HG03565 (cell line): ENCODE data around the gene CEP97.
A peak's percentile ranks its signal among the peaks of the same experiment; 100 is the strongest.
"Not testable (repeated sequence)": the region's sequence is repeated elsewhere in the genome, so short reads cannot be mapped to it uniquely, and the experiment has no call there.

ENCODE experiments used
- ATAC-seq: cut with Tn5 transposase; IDR thresholded peaks from one replicate; pipeline ENCODE4 v1.9.1; 2021; ENCODE audit warnings: mild to moderate bottlenecking, moderate library complexity; ENCODE audit not compliant: unreplicated experiment

CEP97 gene

DNA sequence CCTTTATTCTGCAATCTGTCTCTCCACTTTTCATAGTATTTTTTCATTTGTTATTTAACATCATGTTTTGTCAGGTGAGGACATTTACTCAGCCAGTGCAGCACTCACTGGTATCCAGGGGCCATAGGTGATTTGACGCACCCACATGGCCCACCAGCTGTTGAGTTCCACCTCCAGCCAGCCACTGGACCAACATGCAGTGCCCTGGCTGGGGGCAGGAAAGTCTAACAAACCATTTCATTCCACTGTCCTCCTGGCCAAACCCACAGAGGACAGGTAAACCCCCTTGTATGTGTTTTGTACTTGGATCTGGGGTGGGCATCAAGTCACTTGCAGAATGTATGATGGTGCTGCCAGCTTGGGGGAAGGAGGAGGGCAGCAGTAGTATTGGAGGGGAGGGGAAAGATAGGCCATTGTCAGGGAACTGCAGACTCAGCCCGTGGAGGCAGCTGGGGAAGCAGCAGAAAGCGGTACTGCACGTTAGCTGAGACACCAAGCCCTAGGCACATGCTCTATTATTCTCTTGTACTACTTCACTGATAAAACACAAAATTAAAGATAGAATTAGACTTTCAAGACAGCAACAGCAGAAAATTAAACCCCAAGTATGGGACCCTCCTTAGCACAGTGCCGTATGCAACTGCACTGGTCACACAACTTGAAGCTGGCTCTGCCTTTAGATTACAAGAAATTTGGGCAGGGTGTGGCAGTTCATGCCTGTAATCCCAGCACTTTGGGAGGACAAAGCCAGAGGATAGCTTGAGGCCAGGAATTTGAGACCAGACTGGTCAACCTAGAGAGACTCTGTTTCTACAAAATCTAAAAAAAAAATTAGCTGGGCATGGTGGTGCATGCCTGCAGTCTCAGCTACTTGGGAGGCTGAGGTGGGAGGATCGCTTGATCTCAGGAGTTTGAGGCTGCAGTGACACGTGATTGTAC is 22.4 kb upstream of the CEP97 start:
- no peak for ATAC-seq

DNA sequence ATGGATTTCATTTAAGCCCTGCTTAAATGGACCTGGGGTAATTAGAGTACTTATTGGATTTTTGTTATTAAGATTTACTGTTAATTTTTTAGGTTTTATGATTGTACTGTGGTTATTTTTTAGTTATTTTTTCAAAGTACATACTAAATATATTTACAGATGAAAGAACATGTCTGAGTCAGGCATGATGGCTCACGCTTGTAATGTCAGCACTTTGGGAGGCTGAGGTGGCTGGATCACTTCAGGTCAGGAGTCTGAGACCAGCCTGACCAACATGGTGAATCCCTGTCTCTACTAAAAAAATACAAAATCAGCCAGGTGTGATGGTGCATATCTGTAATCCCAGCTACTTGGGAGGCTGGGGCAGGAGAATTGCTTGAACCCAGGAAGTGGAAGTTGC is 21.7 kb upstream of the CEP97 start:
- no peak for ATAC-seq

DNA sequence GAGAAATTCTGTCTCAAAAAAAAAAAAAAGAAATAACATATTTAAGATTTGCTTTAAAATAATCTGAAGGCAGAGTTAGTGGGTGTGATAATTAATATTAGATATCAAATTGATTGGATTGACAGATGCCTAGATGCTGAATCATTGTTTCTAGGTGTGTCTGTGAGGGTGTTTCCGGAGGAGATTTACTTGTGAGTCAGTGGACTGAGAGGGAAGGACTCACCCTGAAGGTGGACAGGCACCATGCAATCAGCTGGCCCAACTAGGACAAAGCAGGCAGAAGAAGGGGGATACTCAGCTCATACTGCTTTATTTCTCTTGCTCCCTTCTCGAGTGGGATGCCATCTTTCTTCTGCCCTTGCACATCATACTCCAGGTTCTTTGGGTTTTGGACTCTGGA is 21.2 kb upstream of the CEP97 start:
- ATAC-seq, result no peak

DNA sequence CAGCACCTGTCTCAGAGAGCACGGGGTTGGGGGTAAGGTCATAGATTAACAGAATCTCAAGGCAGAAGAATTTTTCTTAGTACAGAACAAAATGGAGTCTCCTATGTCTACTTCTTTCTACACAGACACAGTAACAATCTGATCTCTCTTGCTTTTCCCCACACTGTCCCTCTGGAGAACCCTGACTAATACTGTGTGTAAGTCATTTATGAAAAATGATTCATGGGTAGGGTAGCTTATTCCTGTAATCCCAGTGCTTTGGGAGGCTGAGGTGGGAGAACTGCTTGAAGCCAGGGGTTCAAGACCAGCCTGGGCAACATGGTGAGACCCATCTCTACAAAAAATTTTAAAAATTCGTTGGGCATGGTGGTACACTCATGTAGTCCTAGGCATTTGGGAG is 19.8 kb upstream of the CEP97 start:
- ATAC-seq, result not testable (repeated sequence)

DNA sequence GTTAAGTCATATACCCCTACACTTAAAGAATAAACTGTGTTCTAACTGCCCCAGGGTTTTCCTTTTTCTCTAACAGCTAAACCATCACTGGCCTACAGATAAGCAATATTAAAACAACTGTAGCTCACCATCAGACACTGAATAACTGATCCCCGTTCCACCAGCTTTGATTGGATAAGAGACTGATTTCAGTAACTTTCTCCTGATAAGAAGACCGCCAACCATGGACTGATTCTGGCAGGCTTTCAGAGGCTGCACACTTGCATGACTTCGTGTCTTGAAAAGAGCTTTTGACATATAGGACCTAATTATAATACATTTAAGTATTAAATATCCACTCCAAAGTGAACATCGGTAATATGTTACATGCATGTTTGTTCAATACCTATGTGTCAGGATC is 15.3 kb upstream of the CEP97 start:
- ATAC-seq, result no peak

DNA sequence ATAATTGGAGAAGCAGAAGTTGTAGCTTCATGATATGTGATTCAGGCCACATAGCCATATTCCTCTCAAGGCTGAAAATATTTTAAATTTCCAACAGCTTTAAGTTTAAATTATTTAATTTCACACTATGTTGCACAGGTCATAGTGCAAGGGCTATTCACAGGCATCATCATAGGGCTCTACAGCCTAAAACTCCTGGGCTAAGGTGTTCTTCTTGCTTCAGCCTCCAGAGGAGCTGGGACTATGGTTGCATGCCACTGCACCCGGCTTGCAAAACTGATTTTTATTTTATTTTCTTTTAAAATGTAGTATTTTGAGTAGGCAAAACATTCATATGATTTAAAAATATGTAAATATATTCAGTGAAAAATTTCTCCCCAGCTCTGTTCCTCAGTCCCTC is 6.0 kb upstream of the CEP97 start:
- ATAC-seq, result no peak

DNA sequence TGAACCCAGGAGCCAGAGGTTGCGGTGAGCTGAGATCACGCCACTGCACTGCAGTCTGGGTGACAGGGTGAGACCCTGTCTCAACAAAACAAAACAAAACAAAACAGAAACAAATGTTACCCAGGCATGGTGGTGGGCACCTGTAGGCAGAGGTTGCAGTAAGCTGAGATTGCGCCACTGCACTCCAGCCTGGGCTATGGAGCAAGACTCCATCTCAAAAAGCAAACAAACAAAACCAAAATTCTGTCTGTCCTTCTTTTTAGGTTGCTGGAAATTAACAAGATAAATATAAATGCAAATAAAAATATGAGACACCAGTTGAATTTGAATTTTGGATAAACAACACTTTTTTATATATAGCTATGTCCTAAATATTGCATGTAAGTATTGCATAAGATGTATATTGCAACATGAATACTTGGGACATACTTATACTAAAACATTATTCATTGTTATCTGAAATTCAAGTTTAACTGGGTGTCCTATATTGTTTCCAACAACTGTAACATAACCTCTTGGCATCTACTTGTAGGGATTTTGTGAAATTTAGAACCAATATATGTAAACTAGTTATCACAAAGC is 4.7 kb upstream of the CEP97 start:
- no peak for ATAC-seq

DNA sequence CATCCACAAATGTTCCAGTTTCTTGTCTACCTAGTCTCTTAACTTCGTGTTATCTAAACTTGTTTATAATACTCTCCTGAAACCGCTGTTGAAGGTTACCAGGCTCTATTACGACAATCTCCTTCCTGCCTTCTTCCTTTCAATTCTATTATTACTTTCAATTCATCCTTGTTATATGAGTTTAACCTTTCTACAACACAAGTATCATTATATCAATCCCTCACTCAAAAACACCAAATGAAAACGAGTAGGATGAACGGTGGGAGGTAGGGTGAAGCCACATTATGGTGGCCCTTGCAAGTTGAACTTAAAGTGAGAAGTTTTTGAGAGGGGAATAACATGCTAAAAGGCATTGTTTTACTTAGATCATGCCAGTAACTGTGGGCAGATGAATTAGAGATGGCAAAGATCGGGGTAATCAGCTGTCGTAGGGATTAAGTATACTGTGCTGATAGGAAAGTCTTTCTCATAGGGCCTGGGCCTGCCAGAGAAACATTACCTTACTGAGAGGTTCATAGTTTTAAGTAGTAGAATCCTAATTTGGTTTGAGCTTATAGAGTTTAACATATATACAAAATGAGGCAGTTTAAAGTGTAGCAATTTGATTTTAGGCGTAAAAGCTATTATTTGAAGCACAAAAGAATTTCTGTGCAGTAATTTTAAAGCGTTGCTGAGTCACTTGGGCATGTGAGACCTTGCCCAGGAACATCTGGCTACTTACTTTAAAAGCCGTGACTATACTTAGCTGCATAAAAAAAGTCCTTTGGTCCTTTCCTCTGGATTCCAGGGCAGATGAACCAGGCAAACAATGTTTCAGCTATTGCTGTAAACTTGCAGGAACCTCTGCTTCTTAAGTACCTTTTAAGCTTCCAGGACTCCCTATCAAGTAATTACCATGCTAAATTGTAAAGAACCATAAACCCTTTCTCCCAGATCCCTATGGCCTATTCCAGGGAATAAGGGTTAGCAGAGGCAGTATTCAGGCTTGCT is 3.3 kb upstream of the CEP97 start:
- ATAC-seq, result no peak

DNA sequence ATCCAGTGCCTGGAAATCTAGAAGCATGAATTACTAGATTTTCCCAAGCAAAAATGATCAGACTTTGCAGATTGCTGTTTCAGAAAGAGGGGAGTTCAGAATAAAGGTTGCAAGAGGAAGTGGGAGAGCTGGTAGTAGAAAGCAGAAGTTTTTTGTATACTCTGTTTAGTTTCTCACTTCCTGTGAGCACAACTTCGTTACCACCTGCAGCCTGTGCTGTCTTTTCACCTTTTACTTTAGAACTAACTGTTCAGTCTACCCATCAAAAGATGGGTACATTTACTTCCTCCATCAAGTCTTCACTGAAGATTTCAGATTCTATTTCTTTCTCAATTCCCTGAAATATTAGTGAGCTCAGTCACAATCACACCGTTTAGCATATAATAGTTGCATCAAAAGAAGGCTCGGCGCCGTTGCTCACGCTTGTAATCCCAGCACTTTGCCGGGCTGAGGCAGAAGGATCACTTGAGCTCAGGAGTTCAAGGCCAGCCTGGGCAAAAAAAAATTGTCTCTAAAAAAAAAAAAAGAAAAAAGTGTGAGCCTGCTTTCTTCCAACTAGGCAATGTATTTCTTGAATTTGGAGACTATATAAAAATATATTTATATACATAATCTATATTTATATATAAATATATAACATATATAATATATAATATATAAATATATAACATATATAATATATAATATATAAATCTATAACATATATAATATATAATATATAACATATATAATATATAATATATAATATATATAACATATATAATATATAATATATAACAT is 1.8 kb upstream of the CEP97 start:
- ATAC-seq, result peak; percentile 53

DNA sequence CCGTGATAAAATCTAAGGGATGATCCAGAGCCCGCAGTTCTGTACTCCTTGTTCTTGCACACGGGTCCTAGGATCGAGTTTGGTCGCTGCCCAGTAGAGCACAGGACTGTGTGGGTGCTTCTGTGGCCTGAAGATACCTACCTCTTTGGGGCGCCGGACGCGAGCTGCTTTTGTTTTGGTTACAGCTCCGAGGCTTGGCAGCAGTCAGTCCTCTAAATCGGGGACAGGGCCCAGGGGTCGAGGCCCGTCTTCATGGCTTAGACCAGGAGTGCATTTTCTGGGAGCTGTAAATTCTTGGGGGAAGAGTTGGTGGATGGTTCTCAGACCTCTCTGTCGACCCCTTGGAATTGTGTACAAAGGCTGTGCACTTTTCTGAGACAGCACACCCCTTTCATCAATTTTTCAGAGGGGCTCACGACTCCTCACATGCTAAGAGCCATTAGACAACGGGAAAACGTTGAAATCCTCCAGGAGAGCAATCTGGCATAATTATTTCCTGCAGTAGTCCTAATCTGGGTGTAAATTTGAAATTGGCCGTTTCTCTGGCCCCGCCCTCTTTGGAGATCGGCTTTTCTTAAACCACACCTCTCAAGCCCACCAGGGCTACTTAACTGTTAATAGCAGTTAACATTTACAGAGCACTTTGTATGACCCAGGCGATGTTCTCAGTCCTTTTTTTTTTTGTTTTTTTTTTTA is 928 bp downstream of the CEP97 start:
- ATAC-seq, result peak; percentile 3

DNA sequence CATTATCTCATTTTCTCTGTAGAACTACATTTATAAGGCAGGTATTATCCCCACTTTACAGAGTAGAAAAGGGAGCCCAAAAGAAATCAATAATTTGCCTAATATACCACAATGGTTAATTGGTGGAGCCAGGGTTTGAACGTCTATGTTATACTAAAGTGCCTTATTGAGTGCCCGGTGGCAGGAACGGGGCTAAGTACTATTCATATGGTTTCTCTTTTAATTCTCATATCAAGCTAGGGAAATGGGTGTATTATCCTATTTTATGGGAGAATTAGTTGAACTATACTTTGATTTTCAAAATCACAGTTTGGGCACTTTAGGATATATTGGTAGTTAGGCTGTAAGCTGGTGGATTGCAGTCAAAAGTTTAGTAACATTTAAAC is 1.5 kb downstream of the CEP97 start:
- no peak for ATAC-seq

DNA sequence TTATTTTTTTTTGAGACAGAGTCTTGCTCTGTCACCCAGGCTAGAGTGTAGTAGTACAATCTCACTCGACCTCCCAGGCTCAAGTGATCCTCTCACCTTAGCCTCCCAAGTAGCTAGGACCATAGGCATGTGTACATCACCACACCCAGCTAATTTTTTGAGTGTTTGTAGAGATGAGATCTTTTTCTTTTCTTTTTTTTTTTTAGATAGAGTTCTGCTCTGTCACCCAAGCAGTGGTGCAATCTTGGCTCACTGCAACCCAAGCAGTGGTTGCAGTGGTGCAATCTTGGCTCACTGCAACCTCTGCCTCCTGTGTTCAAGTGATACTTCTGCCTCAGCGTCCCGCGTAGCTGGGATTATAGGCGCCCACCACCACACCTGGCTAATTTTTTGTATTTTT is 5.2 kb downstream of the CEP97 start:
- no peak for ATAC-seq

DNA sequence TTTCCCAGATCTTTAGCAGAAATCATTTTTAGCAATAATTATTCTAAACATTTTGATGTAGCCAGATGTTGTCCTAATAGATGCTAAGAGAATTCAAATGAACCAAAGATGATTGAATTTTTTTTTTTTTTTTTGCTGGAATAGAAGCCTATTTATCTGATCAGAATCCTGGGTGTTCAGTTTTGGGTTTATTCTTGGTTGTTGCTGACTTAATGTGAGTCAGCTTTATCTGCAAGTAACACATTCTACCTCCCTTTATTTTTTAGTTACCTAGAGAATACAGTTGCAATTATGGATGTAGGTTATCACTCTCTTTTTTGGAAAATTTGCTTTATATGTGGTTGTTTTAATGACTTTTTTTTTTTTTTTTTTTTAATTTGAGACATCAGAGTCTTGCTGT is 6.4 kb downstream of the CEP97 start:
- ATAC-seq, result no peak

DNA sequence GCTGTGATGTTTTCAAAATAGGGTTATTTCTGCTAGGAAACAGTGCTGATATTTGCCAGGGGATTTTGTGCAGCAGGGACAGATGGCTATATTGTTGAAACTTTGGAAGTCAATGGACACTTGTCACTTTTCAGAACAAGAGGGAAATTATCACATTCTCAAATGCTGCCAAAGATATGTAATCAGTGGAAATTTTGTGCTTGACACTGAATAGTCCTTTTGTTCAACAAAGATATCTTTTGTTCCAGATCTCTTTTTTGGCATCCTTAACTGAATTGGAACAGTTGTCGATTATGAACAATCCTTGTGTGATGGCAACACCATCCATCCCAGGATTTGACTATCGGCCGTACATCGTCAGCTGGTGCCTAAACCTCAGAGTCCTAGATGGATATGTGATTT is 7.8 kb downstream of the CEP97 start:
- no peak for ATAC-seq

DNA sequence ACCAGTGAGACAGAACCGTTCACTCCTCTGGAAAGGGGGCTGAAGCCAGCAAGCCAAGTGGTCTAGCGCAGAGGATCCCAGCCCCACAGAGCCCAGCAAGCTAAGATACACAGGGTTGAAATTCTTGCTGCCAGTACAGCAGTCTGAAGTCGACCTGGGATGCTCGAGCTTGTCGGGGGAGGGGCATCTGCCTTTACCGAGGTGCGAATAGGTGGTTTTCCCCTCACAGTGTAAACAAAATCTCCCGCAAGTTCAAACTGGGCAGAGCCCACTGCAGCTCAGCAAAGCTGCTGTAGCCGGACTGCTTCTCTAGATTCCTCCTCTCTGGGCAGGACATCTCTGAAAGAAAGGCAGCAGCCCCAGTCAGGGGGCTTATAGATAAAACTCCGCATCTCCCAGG is 11.4 kb downstream of the CEP97 start:
- no peak for ATAC-seq

DNA sequence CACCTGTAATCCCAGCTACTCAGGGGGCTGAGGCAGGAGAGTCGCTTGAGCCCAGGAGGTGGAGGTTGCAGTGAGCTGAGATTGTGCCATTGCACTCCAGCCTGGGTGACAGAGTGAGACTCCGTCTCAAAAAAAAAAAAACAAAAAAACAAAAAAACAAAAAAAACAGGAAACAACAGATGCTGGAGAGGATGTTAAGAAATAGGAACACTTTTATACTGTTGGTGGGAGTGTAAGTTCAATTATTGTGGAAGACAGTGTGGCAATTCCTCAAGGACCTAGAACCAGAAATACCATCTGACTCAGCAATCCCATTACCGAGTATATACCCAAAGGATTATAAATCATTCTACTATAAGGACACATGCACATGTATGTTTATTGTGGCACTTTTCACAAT is 17.5 kb downstream of the CEP97 start:
- not testable (repeated sequence) for ATAC-seq

DNA sequence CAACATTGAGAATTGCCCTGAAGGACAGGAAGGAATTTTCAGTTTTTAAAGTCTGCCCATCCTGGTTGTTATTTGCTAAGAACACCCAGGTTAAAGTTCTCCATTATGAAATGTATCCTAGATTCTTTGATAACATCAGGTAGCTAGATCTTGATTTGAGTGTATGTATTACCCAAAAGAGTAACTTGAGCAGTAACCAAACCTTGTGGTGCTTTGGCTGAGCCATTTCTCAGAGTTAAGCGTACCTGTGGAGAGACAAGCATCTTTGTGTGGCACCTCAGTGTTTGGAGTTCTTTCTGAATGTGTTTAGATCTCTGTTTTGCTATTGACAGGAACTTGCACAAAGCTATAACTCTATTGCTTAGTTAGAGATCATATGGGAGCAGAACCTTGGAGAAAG is 20.4 kb downstream of the CEP97 start:
- no peak for ATAC-seq

DNA sequence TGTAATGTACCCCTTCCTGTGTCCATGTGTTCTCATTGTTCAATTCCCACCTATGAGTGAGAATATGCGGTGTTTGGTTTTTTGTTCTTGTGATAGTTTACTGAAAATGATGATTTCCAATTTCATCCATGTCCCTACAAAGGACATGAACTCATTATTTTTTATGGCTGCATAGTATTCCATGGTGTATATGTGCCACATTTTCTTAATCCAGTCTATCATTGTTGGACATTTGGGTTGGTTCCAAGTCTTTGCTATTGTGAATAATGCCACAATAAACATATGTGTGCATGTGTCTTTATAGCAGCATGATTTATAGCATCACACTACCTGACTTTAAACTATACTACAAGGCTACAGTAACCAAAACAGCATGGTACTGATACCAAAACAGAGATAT is 21.5 kb downstream of the CEP97 start:
- not testable (repeated sequence) for ATAC-seq

DNA sequence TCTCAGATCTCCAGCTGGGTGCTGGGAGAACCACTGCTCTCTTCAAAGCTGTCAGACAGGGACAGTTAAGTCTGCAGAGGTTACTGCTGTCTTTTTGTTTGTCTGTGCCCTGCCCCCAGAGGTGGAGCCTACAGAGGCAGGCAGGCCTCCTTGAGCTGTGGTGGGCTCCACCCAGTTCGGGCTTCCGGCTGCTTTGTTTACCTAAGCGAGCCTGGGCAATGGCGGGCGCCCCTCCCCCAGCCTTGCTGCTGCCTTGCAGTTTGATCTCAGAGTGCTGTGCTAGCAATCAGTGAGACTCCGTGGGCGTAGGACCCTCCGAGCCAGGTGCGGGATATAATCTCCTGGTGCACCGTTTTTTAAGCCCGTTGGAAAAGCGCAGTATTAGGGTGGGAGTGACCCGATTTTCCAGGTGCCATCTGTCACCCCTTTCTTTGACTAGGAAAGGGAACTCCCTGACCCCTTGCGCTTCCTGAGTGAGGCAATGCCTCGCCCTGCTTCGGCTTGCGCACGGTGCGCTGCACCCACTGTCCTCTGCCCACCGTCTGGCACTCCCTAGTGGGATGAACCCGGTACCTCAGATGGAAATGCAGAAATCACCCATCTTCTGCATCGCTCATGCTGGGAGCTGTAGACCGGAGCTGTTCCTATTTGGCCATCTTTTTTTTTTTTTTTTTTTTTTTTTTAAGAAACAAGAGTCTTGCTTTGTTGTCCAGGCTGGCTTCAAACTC is 29.1 kb downstream of the CEP97 start:
- not testable (repeated sequence) for ATAC-seq
